OCI-LY7 (cell line): ENCODE measurements around the gene BTBD2.

ENCODE experiments used
- EZH2phosphoT487 ChIP-seq: fragments of 200-600 bp; sonication (generic); IDR thresholded peaks from 2 replicates; pipeline ENCODE4 v1.6.1; 2018; ENCODE audit warnings: low read depth, borderline replicate concordance, mild to moderate bottlenecking, mixed run types, antibody characterized with exemption, low read length, moderate library complexity, mixed read lengths
- TF ChIP-seq, protein P1 (sequence below): fragments of 200-600 bp; sonication (generic); conservative IDR thresholded peaks from 2 replicates; pipeline ENCODE4 v1.5.1; 2014; ENCODE audit warnings: mild to moderate bottlenecking, antibody characterized with exemption, low read length, moderate library complexity, mixed read lengths

DNA sequence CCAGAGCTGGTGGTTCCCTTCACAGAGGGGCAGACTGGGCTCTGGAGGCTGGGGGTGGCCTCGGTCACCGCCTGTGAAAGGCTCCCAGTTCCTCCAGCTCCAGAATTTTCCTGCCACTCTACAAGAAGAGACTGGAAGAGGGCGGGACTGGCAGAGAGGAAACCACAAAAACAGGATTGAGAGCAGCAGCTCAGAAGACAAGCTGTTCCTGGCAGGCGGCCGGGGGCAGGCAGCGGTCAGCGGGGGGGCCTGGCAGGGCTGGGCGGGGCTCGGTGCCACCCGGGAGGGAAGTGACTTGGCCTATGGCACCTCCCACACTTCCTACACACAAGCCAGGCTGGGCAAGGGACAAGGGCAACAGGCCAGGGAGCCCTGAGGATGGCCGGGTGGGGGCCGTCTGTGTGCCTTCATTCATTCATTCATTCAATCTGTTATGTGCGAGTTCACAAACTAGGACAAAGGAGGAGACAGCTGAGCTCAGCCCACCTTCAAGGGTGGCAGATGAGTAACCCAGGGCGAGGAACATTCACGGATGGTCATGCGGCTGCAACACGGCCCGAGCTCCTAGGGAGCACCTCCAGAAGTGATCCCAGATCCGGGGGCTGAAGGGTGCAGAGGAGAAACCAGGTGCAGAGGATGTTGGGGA is 16.9 kb upstream of the BTBD2 start:
- TF ChIP-seq, protein P1, sequence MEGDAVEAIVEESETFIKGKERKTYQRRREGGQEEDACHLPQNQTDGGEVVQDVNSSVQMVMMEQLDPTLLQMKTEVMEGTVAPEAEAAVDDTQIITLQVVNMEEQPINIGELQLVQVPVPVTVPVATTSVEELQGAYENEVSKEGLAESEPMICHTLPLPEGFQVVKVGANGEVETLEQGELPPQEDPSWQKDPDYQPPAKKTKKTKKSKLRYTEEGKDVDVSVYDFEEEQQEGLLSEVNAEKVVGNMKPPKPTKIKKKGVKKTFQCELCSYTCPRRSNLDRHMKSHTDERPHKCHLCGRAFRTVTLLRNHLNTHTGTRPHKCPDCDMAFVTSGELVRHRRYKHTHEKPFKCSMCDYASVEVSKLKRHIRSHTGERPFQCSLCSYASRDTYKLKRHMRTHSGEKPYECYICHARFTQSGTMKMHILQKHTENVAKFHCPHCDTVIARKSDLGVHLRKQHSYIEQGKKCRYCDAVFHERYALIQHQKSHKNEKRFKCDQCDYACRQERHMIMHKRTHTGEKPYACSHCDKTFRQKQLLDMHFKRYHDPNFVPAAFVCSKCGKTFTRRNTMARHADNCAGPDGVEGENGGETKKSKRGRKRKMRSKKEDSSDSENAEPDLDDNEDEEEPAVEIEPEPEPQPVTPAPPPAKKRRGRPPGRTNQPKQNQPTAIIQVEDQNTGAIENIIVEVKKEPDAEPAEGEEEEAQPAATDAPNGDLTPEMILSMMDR: no peak
- TF ChIP-seq EZH2phosphoT487: no peak
